CD4-positive, alpha-beta T cell treated with Interferon gamma for 1 hour (primary cell): ENCODE results near the gene NSMCE3.

Experiments
- DNase-seq: peaks from one replicate; pipeline ENCODE4 v3.0.0-alpha.2; 2020

Gene NSMCE3

GRCh38 chr15:29269485-29270168 lies at the start of gene NSMCE3:
NSMCE3 (minus strand) TSS chr15:29269822; CDS start chr15:29269705, 117 bp downstream.
- peak; percentile 93 for DNase-seq

DNA sequence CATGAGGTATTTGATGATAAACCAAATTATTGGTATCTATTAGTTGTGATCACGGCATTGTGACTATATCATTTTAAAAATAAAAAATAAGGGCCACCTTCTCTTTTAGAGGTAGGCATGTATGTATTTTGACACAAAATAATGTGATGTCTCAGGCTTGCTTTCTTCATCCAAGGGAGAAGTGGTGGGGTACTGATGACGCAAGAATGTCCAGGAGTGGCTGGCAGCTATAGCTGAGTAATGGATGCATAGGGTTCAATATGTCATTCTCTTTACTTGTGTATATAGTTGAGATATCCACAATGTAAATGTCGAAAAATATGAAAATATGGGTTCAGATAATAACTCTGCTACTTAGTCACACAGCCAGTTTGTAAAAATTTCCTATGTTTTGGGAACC lies 46.8 kb upstream of the NSMCE3 start:
- no peak for DNase-seq

GRCh38 chr15:29312387-29312786 lies 42.8 kb upstream of the NSMCE3 start:
- DNase-seq = no peak

- no peak for DNase-seq
Observed at GRCh38 chr15:29311696-29312095, 42.1 kb upstream of the NSMCE3 start.

DNA sequence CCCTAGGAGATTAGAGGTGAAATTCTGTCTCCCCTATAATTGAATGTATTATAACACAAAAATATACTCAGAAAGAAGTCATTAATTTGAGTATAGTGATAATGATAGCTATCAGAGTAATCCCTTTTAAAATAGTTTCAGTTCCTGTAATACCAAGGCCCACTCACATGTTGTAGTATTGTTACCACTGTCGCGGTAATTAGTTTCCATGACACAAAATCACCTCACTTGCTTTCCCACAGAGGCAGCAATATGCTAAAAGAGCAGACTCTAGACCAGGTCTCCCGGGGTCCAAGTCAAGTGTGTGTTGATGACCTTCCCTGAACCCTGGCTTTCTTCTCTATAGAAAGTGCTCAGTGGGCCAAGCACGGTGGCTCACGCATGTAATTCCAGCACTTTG lies 39.5 kb upstream of the NSMCE3 start:
- no peak for DNase-seq

- no peak for DNase-seq
Observed at GRCh38 chr15:29308299-29308698, 38.7 kb upstream of the NSMCE3 start.

- DNase-seq = no peak
Observed at GRCh38 chr15:29305556-29305955, 35.9 kb upstream of the NSMCE3 start.

- DNase-seq = no peak
Observed at GRCh38 chr15:29302871-29303270, 33.2 kb upstream of the NSMCE3 start.

DNA sequence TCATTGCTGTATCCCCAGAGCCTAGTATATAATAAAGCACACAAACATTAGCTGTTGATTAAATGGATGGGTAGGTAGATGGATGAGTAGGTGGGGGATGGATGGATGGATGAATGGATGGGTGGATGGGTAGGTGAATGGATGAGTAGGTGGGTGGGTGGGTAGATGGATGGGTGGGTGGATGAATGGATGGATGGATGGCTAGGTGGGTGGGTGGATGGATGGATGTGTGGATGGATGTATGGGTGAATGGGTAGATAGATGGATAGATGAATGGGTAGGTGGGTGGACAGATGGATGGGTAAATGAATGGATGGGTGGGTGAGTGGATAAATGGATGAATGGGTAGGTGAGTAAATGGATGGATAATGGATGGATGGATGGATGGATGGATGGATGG lies 30.2 kb upstream of the NSMCE3 start:
- no peak for DNase-seq

GRCh38 chr15:29299331-29299730 lies 29.7 kb upstream of the NSMCE3 start:
- DNase-seq = no peak

DNA sequence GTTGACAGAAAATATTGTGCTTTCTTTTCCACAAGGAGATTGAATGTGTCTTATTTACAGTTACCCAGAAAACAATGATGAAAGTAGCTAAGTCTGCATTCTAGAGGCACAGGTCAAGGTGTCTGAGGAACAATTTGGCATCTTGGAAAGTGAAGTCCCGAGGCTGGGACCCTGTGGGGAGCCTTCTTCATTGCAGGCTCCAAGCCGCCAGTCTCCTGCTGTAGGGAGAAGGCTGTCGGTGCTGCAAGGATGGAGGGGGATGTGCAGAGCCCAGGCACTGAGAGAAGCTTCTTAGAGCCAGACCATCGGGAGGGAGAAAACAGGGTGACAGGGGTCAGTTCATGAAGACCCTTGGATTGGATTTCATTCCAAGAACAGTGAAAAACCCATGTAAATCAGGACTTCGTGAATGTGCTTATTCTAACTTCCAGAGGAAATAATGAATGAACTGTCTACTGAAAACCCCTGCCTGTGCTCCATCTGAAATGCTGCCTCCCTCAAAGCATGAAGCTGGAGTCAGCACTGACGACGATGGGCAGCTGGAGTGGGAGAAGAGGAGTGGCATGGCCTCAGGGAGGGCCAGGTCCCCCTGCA lies 25.2 kb upstream of the NSMCE3 start:
- no peak for DNase-seq

- DNase-seq = no peak
Observed at GRCh38 chr15:29291067-29291845, 21.6 kb upstream of the NSMCE3 start.

DNA sequence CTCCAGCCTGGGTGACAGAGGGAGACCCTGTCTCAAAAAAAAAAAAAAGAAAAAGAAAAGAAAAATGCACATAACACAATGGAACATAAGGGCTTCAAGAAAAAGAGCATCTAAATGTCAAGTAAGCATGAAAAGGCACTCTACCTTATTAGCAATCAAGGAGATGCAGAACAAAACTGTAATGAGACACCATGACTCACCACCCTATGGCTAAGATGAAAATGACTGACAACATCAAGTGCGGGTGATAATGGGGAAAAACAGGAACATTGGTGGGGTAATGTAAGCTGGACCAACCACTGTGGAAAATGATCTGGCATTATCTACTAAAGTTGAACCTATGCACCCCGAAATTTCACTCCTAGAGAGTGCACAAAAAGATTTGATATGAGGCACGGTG lies 19.6 kb upstream of the NSMCE3 start:
- DNase-seq = no peak

DNA sequence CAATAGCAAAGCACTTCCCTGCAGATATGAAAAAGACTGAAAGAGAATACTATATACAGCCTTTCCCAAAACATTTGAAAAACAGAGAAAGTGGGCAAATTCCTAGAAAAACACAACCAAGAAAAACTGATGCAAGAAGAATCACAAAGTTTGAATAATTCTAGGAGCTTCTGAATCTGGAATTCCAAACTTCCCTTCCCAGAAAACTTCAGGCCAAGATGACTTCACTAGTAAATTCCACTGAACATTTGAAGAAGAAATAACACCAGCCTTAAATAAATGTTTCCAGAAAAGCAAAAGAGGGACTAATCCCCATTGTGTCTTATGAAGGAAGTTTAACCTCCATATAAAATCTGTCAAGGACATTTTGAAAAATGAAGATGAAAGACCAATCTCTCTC lies 15.8 kb upstream of the NSMCE3 start:
- no peak for DNase-seq

- no peak for DNase-seq
Observed at GRCh38 chr15:29283381-29283780, 13.8 kb upstream of the NSMCE3 start.

DNA sequence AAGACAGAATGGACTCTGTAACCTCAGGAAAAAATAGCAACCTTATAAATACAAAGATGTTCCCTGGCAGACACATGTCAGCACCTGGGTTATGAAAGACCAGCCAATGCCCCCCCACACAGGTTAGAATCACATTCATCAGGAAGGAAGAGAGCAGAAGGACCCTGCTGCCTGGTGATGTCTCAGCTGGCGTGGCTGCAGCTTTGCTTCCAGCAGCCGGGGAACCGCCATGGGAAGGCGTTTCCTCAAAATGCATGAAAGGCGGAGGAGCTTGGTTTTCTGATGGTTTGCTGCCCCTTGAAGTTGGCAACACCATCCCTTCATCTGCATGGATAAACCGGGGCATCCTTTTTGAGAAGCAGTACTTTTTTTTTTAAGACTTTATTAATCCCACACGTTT lies 10.9 kb upstream of the NSMCE3 start:
- no peak for DNase-seq

- DNase-seq = no peak
Observed at GRCh38 chr15:29278436-29279105, 8.9 kb upstream of the NSMCE3 start.

GRCh38 chr15:29276366-29276765 lies 6.7 kb upstream of the NSMCE3 start:
- no peak for DNase-seq

DNA sequence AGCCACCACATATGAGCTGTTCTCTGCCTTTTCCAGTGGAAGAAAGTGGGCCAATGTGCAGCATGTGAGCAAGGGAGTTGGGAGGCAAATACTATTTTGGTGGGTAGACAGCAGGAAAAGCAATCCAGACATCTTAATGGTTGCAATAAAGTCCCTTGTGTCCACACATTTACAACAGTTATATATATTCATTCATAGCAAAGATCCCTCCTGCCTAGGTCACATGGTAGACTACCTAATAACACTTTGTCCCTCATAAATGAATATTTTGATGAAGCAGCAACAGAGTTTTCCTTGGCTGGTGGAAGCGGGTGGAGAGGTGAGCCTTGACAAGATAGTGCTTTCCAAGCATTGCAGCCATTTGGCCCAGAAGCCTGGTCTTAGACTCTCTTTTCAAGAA lies 6.2 kb upstream of the NSMCE3 start:
- no peak for DNase-seq

- no peak for DNase-seq
Observed at GRCh38 chr15:29274946-29275345, 5.3 kb upstream of the NSMCE3 start.

- no peak for DNase-seq
Observed at GRCh38 chr15:29272219-29272618, 2.6 kb upstream of the NSMCE3 start.

DNA sequence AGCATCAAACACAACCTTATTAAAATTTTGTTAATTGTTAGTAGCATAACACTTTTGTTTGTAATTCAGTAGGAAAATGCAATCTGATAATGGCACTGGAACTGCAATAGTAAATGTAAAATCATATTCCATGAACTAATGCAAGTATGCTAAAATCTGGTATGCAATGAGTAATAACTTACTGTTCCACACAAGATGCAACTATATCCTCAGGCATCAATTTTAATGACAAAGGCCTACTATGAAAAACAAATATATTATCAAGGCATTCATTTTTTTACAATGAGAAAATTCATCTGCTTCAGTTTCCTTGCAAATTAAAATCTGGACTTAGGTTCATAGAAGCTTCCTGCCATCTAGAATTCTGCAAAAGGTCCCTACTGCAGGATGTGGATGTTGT lies 1.4 kb upstream of the NSMCE3 start:
- no peak for DNase-seq

- DNase-seq = no peak
Observed at GRCh38 chr15:29270169-29270955, 740 bp upstream of the NSMCE3 start.
